IMR-90 (cell line): ENCODE measurements around the gene KRTAP5-6. TPM values are rescaled to one million over a fixed set of nuclear protein-coding genes. Genes with fewer than 3 reads are reported as not detected.

ENCODE experiments used
- ATAC-seq: fragments of 200-7000 bp; cut with Tn5 transposase; 2 replicates; pipeline ENCODE4 v1.9.1; 2020; ENCODE audit warnings: low read depth, mild to moderate bottlenecking, moderate library complexity
- BruUV-seq: library from RNA; stranded (reverse); fragments of 400-500 nt; replicated peaks from 2 replicates; lab custom pipeline; 2021; lab: Mats Ljungman, UMichigan
- CTCF ChIA-PET: fragments of 300-600 bp; formaldehyde crosslinking; extraction: SDS; loops from one replicate; lab custom pipeline; 2021; ENCODE audit warnings: antibody characterized with exemption; lab: Yijun Ruan, JAX
- POLR2A ChIA-PET: fragments of 300-600 bp; sonication (Branson Sonifier 250); formaldehyde crosslinking; loops from one replicate; lab custom pipeline; 2022; ENCODE audit warnings: antibody characterized with exemption; ENCODE audit not compliant: unreplicated experiment; lab: Charles Lee
- DNase-seq: peaks from one replicate; pipeline ENCODE4 v3.0.0; 2013
- H2AFZ ChIP-seq: replicated peaks from 2 replicates; pipeline ENCODE3; 2013; ENCODE audit warnings: low read length, mild to moderate bottlenecking; ENCODE audit not compliant: poor library complexity
- H2AK5ac ChIP-seq: 2 replicates; pipeline ENCODE4 v1.6.1; 2013; ENCODE audit warnings: low read depth, low read length, inconsistent platforms
- H2AK9ac ChIP-seq: replicated peaks from 2 replicates; pipeline ENCODE3; 2013; ENCODE audit warnings: mild to moderate bottlenecking, low read depth, low read length, moderate library complexity; ENCODE audit not compliant: poor library complexity
- H2BK120ac ChIP-seq: 2 replicates; pipeline ENCODE4 v1.6.1; 2013; ENCODE audit warnings: low read depth, low read length, inconsistent platforms
- H2BK15ac ChIP-seq: 3 replicates; pipeline ENCODE4 v1.6.1; 2013; ENCODE audit warnings: low read depth, low read length, inconsistent platforms
- H2BK20ac ChIP-seq: 2 replicates; pipeline ENCODE4 v1.6.1; 2013; ENCODE audit warnings: low read depth, mild to moderate bottlenecking, inconsistent platforms, low read length, moderate library complexity
- H2BK5ac ChIP-seq: 2 replicates; pipeline ENCODE4 v1.6.1; 2013; ENCODE audit warnings: mild to moderate bottlenecking, low read depth, low read length, inconsistent platforms; ENCODE audit not compliant: poor library complexity, severe bottlenecking
- H3K14ac ChIP-seq: replicated peaks from 2 replicates; pipeline ENCODE4 v1.6.1; 2013; ENCODE audit warnings: low read depth, low read length, inconsistent platforms
- H3K18ac ChIP-seq: 2 replicates; pipeline ENCODE4 v1.6.1; 2013; ENCODE audit warnings: low read depth, low read length, control low read depth
- H3K23ac ChIP-seq: 2 replicates; pipeline ENCODE4 v1.6.1; 2013; ENCODE audit warnings: low read depth, low read length, inconsistent platforms
- H3K27ac ChIP-seq: 2 replicates; pipeline ENCODE4 v1.5.1; 2013; ENCODE audit warnings: mild to moderate bottlenecking, control low read depth, low read length; ENCODE audit not compliant: insufficient read depth
- H3K27me3 ChIP-seq: 2 replicates; pipeline ENCODE4 v1.6.1; 2013; ENCODE audit warnings: low read length; ENCODE audit not compliant: control insufficient read depth, insufficient read depth
- H3K36me3 ChIP-seq: 2 replicates; pipeline ENCODE4 v1.6.1; 2013; ENCODE audit warnings: low read length, mixed read lengths; ENCODE audit not compliant: control insufficient read depth, insufficient read depth
- H3K4ac ChIP-seq: 2 replicates; pipeline ENCODE4 v1.6.1; 2013; ENCODE audit warnings: low read depth, low read length, inconsistent platforms
- H3K4me1 ChIP-seq: 2 replicates; pipeline ENCODE4 v1.6.1; 2013; ENCODE audit warnings: low read length, mixed read lengths; ENCODE audit not compliant: control insufficient read depth, insufficient read depth
- H3K4me2 ChIP-seq: 2 replicates; pipeline ENCODE4 v1.6.1; 2013; ENCODE audit warnings: low read depth, mild to moderate bottlenecking, control low read depth, low read length, moderate library complexity
- H3K4me3 ChIP-seq: 2 replicates; pipeline ENCODE4 v1.5.1; 2013; ENCODE audit warnings: low read depth, mild to moderate bottlenecking, control low read depth, low read length, moderate library complexity; ENCODE audit not compliant: insufficient read depth
- H3K56ac ChIP-seq: 2 replicates; pipeline ENCODE4 v1.6.1; 2013; ENCODE audit warnings: low read length, inconsistent platforms; ENCODE audit not compliant: insufficient read depth; ENCODE audit errors: extremely low read depth
- H3K79me1 ChIP-seq, 2 experiments: 2 replicates each; pipeline ENCODE4 v1.6.1; 2013; ENCODE audit warnings: low read length in 2 of 2, inconsistent platforms in 1 of 2, low read depth in 1 of 2
- H3K9ac ChIP-seq: 2 replicates; pipeline ENCODE4 v1.6.1; 2013; ENCODE audit warnings: low read depth, low read length, control low read depth
- H3K9me1 ChIP-seq: 2 replicates; pipeline ENCODE4 v1.6.1; 2013; ENCODE audit warnings: low read length, inconsistent platforms; ENCODE audit not compliant: insufficient read depth
- H3K9me3 ChIP-seq: 2 replicates; pipeline ENCODE4 v1.6.1; 2013; ENCODE audit warnings: low read length; ENCODE audit not compliant: control insufficient read depth, insufficient read depth
- H4K20me1 ChIP-seq: 2 replicates; pipeline ENCODE4 v1.6.1; 2013; ENCODE audit warnings: low read length, inconsistent platforms; ENCODE audit not compliant: insufficient read depth
- H4K5ac ChIP-seq: 2 replicates; pipeline ENCODE4 v1.6.1; 2013; ENCODE audit warnings: mild to moderate bottlenecking, low read depth, low read length, control low read depth
- H4K8ac ChIP-seq, 2 experiments: 2 replicates each; pipeline ENCODE4 v1.6.1; 2013; ENCODE audit warnings: low read depth in 2 of 2, low read length in 2 of 2, control low read depth in 1 of 2, inconsistent platforms in 1 of 2
- H4K91ac ChIP-seq: 2 replicates; pipeline ENCODE4 v1.6.1; 2013; ENCODE audit warnings: low read depth, low read length, inconsistent platforms; ENCODE audit not compliant: insufficient read depth
- BHLHE40 ChIP-seq: fragments of 150-350 bp; IDR thresholded peaks from 2 replicates; pipeline ENCODE4 v1.6.1; 2016; ENCODE audit warnings: mild to moderate bottlenecking, low read depth, low read length
- CEBPB ChIP-seq: IDR thresholded peaks from 2 replicates; pipeline ENCODE4 v1.6.1; 2012; ENCODE audit warnings: low read depth, low read length, improper control_type of control experiment
- CHD1 ChIP-seq: IDR thresholded peaks from 2 replicates; pipeline ENCODE4 v1.6.1; 2012; ENCODE audit warnings: low read depth, low read length, improper control_type of control experiment
- CTCF ChIP-seq: conservative IDR thresholded peaks from 2 replicates; pipeline ENCODE4 v1.5.1; 2012; ENCODE audit warnings: mild to moderate bottlenecking, low read depth, low read length, improper control_type of control experiment
- FOS ChIP-seq: fragments of 150-350 bp; IDR thresholded peaks from 2 replicates; pipeline ENCODE4 v1.6.1; 2016; ENCODE audit warnings: low read depth, low read length
- MAFK ChIP-seq: IDR thresholded peaks from 2 replicates; pipeline ENCODE4 v1.6.1; 2012; ENCODE audit warnings: low read depth, low read length, improper control_type of control experiment
- MAZ ChIP-seq: IDR thresholded peaks from 2 replicates; pipeline ENCODE4 v1.6.1; 2012; ENCODE audit warnings: low read depth, mild to moderate bottlenecking, low read length, improper control_type of control experiment, moderate library complexity, borderline replicate concordance
- NFE2L2 ChIP-seq: fragments of 150-350 bp; IDR thresholded peaks from 2 replicates; pipeline ENCODE4 v1.6.1; 2016; ENCODE audit warnings: low read depth, mild to moderate bottlenecking, low read length
- POLR2A ChIP-seq: IDR thresholded peaks from 2 replicates; pipeline ENCODE4 v1.6.1; 2012; ENCODE audit warnings: mild to moderate bottlenecking, low read depth, low read length
- RAD21 ChIP-seq: IDR thresholded peaks from 2 replicates; pipeline ENCODE4 v1.6.1; 2012; ENCODE audit warnings: low read length, improper control_type of control experiment
- RCOR1 ChIP-seq: IDR thresholded peaks from 2 replicates; pipeline ENCODE4 v1.6.1; 2012; ENCODE audit warnings: mild to moderate bottlenecking, low read length, improper control_type of control experiment; ENCODE audit not compliant: insufficient replicate concordance
- RFX5 ChIP-seq: IDR thresholded peaks from 2 replicates; pipeline ENCODE4 v1.8.0; 2012; ENCODE audit warnings: low read depth, mild to moderate bottlenecking, low read length, moderate library complexity
- SMC3 ChIP-seq: fragments of 150-350 bp; IDR thresholded peaks from 2 replicates; pipeline ENCODE4 v1.6.1; 2016; ENCODE audit warnings: low read depth, mild to moderate bottlenecking, antibody characterized with exemption, low read length, moderate library complexity
- WGBS, 2 experiments: methylation state at CpG; one replicate each; pipeline versions ENCODE4 v1.1.5 to v1.1.7; 2013; ENCODE audit warnings: missing lambda C conversion rate in 2 of 2; ENCODE audit not compliant: insufficient read length in 1 of 2; ENCODE audit errors: extremely low coverage in 2 of 2; 5-methylcytosine and 5-hydroxymethylcytosine counted together
- dilution Hi-C: fragments of 300-500 bp; cut with HindIII; formaldehyde crosslinking; loops from one replicate; pipeline ENCODE4 v1.14.3; 2018; ENCODE audit warnings: low sequenced_read_pairs; ENCODE audit not compliant: unreplicated experiment
- in situ Hi-C: fragments of 300-500 bp; cut with MboI; formaldehyde crosslinking; loops from 3 replicates; pipeline ENCODE4 v1.14.3; 2019; ENCODE audit warnings: low sequenced_read_pairs, inconsistent platforms, mixed read lengths
- intact Hi-C: fragments of 100-400 bp; cut with micrococcal nuclease; formaldehyde crosslinking; loops from 2 replicates; pipeline ENCODE4 v1.10.0; 2022
- polyA plus RNA-seq, 3 experiments: library from polyadenylated mRNA; depleted of rRNA; stranded (reverse); fragments of >200 nt; gene quantifications; 2 replicates each; pipeline ENCODE4 v1.2.3, GENCODE V29; 2012; ENCODE audit warnings: low replicate concordance in 1 of 3
- total RNA-seq: library from RNA; depleted of rRNA; stranded (reverse); fragments of >200 nt; gene quantifications from 2 replicates; pipeline ENCODE4 v1.2.3, GENCODE V29; 2012
- TF ChIP-seq, protein P1 (sequence below): fragments of 150-350 bp; IDR thresholded peaks from 2 replicates; pipeline ENCODE4 v1.6.1; 2017; ENCODE audit warnings: mild to moderate bottlenecking, antibody characterized with exemption, low read length, low read depth
- TF ChIP-seq, protein P2 (sequence below): fragments of 150-350 bp; IDR thresholded peaks from 2 replicates; pipeline ENCODE4 v1.6.1; 2016; ENCODE audit warnings: low read depth, mild to moderate bottlenecking, low read length, moderate library complexity, borderline replicate concordance

Gene KRTAP5-6
- total and polyA plus RNA-seq, 2 of the 4 experiments (the other 2 are of a cell fraction): not detected

GRCh38 chr11:1650034-1650917 is 46.7 kb upstream of the KRTAP5-6 start:
- Histone ChIP-seq H3K9me1 (no peaks in the 10 kb centered on the region), H2AFZ (no peak overlapping the region), H2BK120ac (no peak overlapping the region), H4K8ac (no peak overlapping the region), H2BK20ac (no peak overlapping the region), H3K4ac (no peak overlapping the region), H4K5ac (no peak overlapping the region), H4K20me1 (no peaks in the 10 kb centered on the region), H3K4me1 (no peaks in the 10 kb centered on the region; the same call in 1 of the 2 replicates), H3K4me2 (no peak overlapping the region), H2AK9ac (no peak overlapping the region), H3K4me3 (no peak overlapping the region), H2BK15ac (no peak overlapping the region), H2AK5ac (no peak overlapping the region), H3K27me3 (peaks cover 44% of the 10 kb centered on the region), H3K56ac (no peak overlapping the region), H3K23ac (no peak overlapping the region), H3K14ac (no peak overlapping the region), H3K27ac (no peak overlapping the region), H3K9me3 (no peaks in the 10 kb centered on the region), H4K91ac (no peak overlapping the region), H3K9ac (no peak overlapping the region), H3K18ac (no peak overlapping the region), H3K36me3 (no peaks in the 10 kb centered on the region), H2BK5ac (no peak overlapping the region), H3K79me1 (no peaks in the 10 kb centered on the region)
- CTCF ChIA-PET: interaction anchor here (1.4 kb wide), 1 partner anchor 11 kb away, joined by 3 read pairs; no protein-coding TSS in a partner anchor
- POLR2A ChIA-PET: no interaction called here
- BruUV-seq: no TSS peak
- ATAC-seq: no peak
- DNase-seq: no peak
- dilution Hi-C loops: no loop called here
- in situ Hi-C loops: no loop called here
- 35% methylated on average over 4 of the region's 15 CpGs; no CpG with 5 or more reads in 1 of the 2 experiments for WGBS, 2 experiments
- intact Hi-C loops: loop anchor here (5.0 kb wide), 1 partner anchor 177 kb away; no protein-coding TSS in a partner anchor
- TF ChIP-seq CEBPB (no peak), MAZ (no peak), CTCF (no peak), BHLHE40 (no peak), NFE2L2 (no peak), CHD1 (no peak), RFX5 (no peak), POLR2A (no peak), SMC3 (no peak), FOS (no peak), RAD21 (no peak), RCOR1 (no peak), MAFK (no peak)
- TF ChIP-seq, protein P1, sequence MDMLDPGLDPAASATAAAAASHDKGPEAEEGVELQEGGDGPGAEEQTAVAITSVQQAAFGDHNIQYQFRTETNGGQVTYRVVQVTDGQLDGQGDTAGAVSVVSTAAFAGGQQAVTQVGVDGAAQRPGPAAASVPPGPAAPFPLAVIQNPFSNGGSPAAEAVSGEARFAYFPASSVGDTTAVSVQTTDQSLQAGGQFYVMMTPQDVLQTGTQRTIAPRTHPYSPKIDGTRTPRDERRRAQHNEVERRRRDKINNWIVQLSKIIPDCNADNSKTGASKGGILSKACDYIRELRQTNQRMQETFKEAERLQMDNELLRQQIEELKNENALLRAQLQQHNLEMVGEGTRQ: no peak
- TF ChIP-seq, protein P2, sequence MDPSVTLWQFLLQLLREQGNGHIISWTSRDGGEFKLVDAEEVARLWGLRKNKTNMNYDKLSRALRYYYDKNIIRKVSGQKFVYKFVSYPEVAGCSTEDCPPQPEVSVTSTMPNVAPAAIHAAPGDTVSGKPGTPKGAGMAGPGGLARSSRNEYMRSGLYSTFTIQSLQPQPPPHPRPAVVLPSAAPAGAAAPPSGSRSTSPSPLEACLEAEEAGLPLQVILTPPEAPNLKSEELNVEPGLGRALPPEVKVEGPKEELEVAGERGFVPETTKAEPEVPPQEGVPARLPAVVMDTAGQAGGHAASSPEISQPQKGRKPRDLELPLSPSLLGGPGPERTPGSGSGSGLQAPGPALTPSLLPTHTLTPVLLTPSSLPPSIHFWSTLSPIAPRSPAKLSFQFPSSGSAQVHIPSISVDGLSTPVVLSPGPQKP: no peak
